ENCODE data around the gene FILIP1L. TPM values are rescaled to one million over a fixed set of nuclear protein-coding genes. Genes with fewer than 3 reads are reported as not detected.

Gene FILIP1L
- total RNA-seq, 1 donor from 2014 or later: 19.1 TPM

DNA sequence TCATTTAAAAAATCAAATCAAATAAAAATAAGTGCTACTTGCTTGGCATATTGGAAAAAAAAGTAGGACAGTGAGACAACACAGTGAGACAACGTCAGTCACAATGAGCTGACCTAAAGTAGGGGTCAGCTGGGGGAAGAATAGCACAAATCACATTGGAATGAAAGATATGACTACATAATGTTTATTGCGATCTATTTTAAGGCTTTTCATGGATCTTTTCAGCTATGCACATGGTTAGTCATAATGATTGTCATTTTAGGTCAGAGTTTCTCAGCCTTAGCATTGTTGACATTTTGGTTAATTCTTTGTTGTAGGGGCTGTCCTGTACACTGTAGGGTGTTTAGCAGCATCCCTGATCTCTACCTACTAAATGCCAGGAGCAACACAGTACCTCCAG lies 252.1 kb downstream of the FILIP1L start:
- Mint-ChIP-seq H3K9me3 (ENCODE audit: unreplicated experiment) (no peaks in the 10 kb centered on the region), H3K36me3 (ENCODE audit: low read depth, unreplicated experiment) (peaks cover 12% of the 10 kb centered on the region), H3K4me1 (ENCODE audit: unreplicated experiment) (no peaks in the 10 kb centered on the region), H3K4me3 (ENCODE audit: unreplicated experiment) (no peak overlapping the region), H3K27me3 (ENCODE audit: unreplicated experiment) (no peaks in the 10 kb centered on the region), H3K27ac (ENCODE audit: unreplicated experiment) (no peak overlapping the region)
- DNase-seq (ENCODE audit: low spot score): no peak
- TF ChIP-seq, protein P1, sequence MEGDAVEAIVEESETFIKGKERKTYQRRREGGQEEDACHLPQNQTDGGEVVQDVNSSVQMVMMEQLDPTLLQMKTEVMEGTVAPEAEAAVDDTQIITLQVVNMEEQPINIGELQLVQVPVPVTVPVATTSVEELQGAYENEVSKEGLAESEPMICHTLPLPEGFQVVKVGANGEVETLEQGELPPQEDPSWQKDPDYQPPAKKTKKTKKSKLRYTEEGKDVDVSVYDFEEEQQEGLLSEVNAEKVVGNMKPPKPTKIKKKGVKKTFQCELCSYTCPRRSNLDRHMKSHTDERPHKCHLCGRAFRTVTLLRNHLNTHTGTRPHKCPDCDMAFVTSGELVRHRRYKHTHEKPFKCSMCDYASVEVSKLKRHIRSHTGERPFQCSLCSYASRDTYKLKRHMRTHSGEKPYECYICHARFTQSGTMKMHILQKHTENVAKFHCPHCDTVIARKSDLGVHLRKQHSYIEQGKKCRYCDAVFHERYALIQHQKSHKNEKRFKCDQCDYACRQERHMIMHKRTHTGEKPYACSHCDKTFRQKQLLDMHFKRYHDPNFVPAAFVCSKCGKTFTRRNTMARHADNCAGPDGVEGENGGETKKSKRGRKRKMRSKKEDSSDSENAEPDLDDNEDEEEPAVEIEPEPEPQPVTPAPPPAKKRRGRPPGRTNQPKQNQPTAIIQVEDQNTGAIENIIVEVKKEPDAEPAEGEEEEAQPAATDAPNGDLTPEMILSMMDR (IDR thresholded peaks at IDR 0.05; ENCODE audit: unreplicated experiment): no peak

GRCh38 chr3:99861216-99861615 lies 253.1 kb downstream of the FILIP1L start:
- Mint-ChIP-seq H3K36me3 (ENCODE audit: low read depth, unreplicated experiment) (peaks cover 12% of the 10 kb centered on the region), H3K4me1 (ENCODE audit: unreplicated experiment) (no peaks in the 10 kb centered on the region), H3K27ac (ENCODE audit: unreplicated experiment) (no peak overlapping the region), H3K9me3 (ENCODE audit: unreplicated experiment) (no peaks in the 10 kb centered on the region), H3K27me3 (ENCODE audit: unreplicated experiment) (no peaks in the 10 kb centered on the region), H3K4me3 (ENCODE audit: unreplicated experiment) (no peak overlapping the region)
- no peak for DNase-seq (ENCODE audit: low spot score)
- TF ChIP-seq, protein P1 (IDR thresholded peaks at IDR 0.05; ENCODE audit: unreplicated experiment): no peak

- TF ChIP-seq, protein P1 (IDR thresholded peaks at IDR 0.05; ENCODE audit: unreplicated experiment): no peak
- no peaks in the 10 kb centered on the region for H3K9me3 Mint-ChIP-seq (ENCODE audit: unreplicated experiment)
- no peaks in the 10 kb centered on the region for H3K27me3 Mint-ChIP-seq (ENCODE audit: unreplicated experiment)
- peaks cover 9% of the 10 kb centered on the region for H3K36me3 Mint-ChIP-seq (ENCODE audit: low read depth, unreplicated experiment)
- no peak for DNase-seq (ENCODE audit: low spot score)
- no peaks in the 10 kb centered on the region for H3K4me1 Mint-ChIP-seq (ENCODE audit: unreplicated experiment)
- H3K4me3 Mint-ChIP-seq (ENCODE audit: unreplicated experiment): no peak overlapping the region
- no peak overlapping the region for H3K27ac Mint-ChIP-seq (ENCODE audit: unreplicated experiment)
These were observed 254.5 kb downstream of the FILIP1L start for GRCh38 chr3:99859825-99860224.

GRCh38 chr3:99858469-99858868 lies 255.8 kb downstream of the FILIP1L start:
- no peaks in the 10 kb centered on the region for H3K9me3 Mint-ChIP-seq (ENCODE audit: unreplicated experiment)

DNA sequence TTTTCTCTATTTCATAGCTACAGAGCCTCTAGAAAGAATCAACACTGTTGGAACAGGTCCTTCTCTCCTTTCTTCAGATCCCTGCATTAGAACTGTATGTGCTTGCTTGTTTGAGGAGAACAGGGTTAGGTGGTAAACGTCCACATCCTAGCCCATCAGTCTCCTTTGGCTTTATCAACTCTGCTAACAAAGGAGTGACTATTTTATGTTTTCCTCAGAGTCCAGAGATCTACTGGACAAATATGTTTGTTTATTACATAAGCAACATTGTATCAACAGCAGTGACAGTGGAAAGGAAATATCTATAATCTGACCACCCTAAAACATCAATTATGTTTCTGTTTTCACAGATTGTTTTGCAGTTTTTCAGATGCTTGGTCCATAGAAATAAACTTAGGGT lies 257.0 kb downstream of the FILIP1L start:
- Mint-ChIP-seq H3K27me3 (ENCODE audit: unreplicated experiment) (no peaks in the 10 kb centered on the region), H3K9me3 (ENCODE audit: unreplicated experiment) (no peaks in the 10 kb centered on the region), H3K27ac (ENCODE audit: unreplicated experiment) (no peak overlapping the region), H3K4me3 (ENCODE audit: unreplicated experiment) (no peak overlapping the region), H3K36me3 (ENCODE audit: low read depth, unreplicated experiment) (no peaks in the 10 kb centered on the region), H3K4me1 (ENCODE audit: unreplicated experiment) (no peaks in the 10 kb centered on the region)
- TF ChIP-seq, protein P1 (IDR thresholded peaks at IDR 0.05; ENCODE audit: unreplicated experiment): no peak
- DNase-seq (ENCODE audit: low spot score): no peak

More at GRCh38 chr3:99858469-99858868, 255.8 kb downstream of the FILIP1L start:
- Mint-ChIP-seq H3K27me3 (ENCODE audit: unreplicated experiment) (no peaks in the 10 kb centered on the region), H3K27ac (ENCODE audit: unreplicated experiment) (no peak overlapping the region), H3K36me3 (ENCODE audit: low read depth, unreplicated experiment) (peaks cover 9% of the 10 kb centered on the region), H3K4me1 (ENCODE audit: unreplicated experiment) (no peaks in the 10 kb centered on the region), H3K4me3 (ENCODE audit: unreplicated experiment) (no peak overlapping the region)
- no peak for DNase-seq (ENCODE audit: low spot score)
- TF ChIP-seq, protein P1 (IDR thresholded peaks at IDR 0.05; ENCODE audit: unreplicated experiment): no peak

Measured in endothelial cell (in vitro differentiated cells).